ENCODE data around the gene DEFB113. TPM values are rescaled to one million over a fixed set of nuclear protein-coding genes. Genes with fewer than 3 reads are reported as not detected.

The DEFB113 gene, protein sequence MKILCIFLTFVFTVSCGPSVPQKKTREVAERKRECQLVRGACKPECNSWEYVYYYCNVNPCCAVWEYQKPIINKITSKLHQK
- total RNA-seq: not detected
- not detected for polyA plus RNA-seq

DNA sequence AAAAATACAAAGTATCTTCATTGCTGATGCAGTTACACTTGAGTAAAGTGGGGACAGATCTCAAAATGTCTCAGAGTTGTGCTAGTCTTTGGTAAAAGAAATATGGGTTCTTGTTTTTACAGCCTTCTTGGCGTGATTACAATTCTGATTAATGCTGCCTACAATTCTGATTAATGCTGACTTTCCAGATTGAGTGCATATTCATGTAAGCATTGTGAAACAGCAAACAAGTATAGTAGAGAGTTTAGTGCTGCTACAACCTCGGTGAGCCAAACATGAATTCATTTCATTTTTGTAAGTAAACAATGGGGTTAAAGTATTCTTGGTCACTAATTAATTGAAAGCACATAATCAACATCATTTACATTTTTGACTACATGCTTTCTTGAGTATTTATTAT lies at the start of gene DEFB113:
Gene DEFB113 (minus strand): TSS at position 21 of the 400 bp plus-strand sequence. CDS start 0 bp downstream, at position 21.
- Histone ChIP-seq H3K36me3 (no peaks in the 10 kb centered on the region), H3K4me1 (no peaks in the 10 kb centered on the region), H3K27ac (no peak within 1 kb of the TSS), H3K9me3 (no peaks in the 10 kb centered on the region), H3K4me3 (no peak within 1 kb of the TSS), H3K27me3 (no peaks in the 10 kb centered on the region)
- no peak for FAIRE-seq
- intact Hi-C loops (cut with DNase I): no loop called here
- no peak for ATAC-seq
- TF ChIP-seq, protein P1, sequence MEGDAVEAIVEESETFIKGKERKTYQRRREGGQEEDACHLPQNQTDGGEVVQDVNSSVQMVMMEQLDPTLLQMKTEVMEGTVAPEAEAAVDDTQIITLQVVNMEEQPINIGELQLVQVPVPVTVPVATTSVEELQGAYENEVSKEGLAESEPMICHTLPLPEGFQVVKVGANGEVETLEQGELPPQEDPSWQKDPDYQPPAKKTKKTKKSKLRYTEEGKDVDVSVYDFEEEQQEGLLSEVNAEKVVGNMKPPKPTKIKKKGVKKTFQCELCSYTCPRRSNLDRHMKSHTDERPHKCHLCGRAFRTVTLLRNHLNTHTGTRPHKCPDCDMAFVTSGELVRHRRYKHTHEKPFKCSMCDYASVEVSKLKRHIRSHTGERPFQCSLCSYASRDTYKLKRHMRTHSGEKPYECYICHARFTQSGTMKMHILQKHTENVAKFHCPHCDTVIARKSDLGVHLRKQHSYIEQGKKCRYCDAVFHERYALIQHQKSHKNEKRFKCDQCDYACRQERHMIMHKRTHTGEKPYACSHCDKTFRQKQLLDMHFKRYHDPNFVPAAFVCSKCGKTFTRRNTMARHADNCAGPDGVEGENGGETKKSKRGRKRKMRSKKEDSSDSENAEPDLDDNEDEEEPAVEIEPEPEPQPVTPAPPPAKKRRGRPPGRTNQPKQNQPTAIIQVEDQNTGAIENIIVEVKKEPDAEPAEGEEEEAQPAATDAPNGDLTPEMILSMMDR (IDR thresholded peaks at IDR 0.05): no peak
- DNase-seq: no peak
- WGBS, 2 donors: 14 to 21% methylated on average over 2 of the region's 2 CpGs

DNA sequence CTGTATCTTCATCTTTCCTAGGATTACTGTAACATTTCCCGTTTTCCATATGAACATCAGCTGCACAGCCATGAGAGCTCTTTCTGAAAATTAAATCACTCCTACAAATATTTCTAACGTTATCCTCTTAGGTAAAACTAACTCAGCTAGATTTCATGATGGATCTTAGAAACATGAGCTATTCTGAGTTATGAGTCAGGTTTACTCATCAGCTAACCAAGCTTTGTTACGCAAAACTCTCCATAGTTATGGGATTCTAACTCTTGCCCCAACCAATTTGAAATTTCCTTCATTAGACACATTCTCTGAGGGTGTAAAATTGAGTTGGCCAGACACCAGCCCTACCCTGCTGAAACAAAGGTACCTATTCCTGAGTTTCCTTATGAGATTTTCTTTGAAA lies 38.4 kb upstream of the DEFB113 start:
- Histone ChIP-seq H3K27ac (no peak overlapping the region), H3K27me3 (no peaks in the 10 kb centered on the region), H3K4me1 (no peaks in the 10 kb centered on the region), H3K9me3 (no peaks in the 10 kb centered on the region), H3K4me3 (no peak overlapping the region), H3K36me3 (no peaks in the 10 kb centered on the region)
- intact Hi-C loops (cut with DNase I): no loop called here
- WGBS, 2 donors: 58 to 74% methylated on average over 3 of the region's 3 CpGs
- ATAC-seq: no peak
- TF ChIP-seq, protein P1 (IDR thresholded peaks at IDR 0.05): no peak
- FAIRE-seq: no peak
- no peak for DNase-seq

DNA sequence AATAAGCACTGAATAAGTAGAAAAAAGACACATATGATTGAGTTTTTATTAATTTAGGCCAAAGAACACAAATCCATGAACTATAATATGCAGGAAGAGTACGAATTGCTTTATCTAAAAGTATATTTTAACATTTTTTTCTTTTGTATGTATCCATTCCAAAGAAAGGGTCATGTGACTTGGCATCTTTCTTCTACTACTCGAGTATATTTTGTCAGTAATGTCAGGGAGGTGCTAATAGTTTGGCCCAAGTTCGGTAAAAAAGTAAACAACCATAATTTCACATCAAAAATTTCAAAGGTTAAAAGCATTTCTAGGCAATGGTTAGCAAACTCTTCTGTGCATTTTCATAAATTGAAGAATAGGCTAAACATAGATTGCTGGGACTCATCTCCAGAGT lies 33.7 kb upstream of the DEFB113 start:
- intact Hi-C loops (cut with DNase I): no loop called here
- no peak overlapping the region for H3K27ac ChIP-seq
- H3K36me3 ChIP-seq: no peaks in the 10 kb centered on the region
- no peak for DNase-seq
- no peak for ATAC-seq
- H3K9me3 ChIP-seq: no peaks in the 10 kb centered on the region
- TF ChIP-seq, protein P1 (IDR thresholded peaks at IDR 0.05): no peak
- H3K27me3 ChIP-seq: peaks cover 0 to 6% (median 0%) of the 10 kb centered on the region in 4 donors
- H3K4me1 ChIP-seq: no peaks in the 10 kb centered on the region
- no peak overlapping the region for H3K4me3 ChIP-seq
- no peak for FAIRE-seq
- 30 to 54% methylated on average over 3 of the region's 3 CpGs for WGBS, 2 donors

DNA sequence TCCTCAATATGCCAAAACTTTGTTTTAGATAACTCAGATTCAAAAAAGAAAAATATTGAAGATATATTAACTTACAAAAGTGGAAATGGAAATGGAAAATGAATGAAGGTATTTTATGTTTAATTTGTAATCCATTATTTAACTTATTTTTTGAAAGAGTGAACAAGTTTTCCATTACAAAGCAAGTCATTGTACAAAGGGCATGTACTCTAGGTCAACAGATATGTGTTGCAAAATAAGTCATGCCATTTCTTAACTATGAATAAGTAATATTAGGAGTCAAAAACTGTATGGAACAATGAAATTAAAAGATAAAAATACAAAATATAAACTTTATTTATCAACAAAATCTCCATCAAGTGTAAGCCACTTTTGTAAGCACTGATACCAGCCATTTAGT lies 25.9 kb upstream of the DEFB113 start:
- DNase-seq (no peak), FAIRE-seq (no peak), ATAC-seq (no peak)
- Histone ChIP-seq H3K27me3 (peaks cover 0 to 8% (median 0%) of the 10 kb centered on the region in 4 donors), H3K9me3 (no peaks in the 10 kb centered on the region), H3K27ac (no peak overlapping the region), H3K36me3 (no peaks in the 10 kb centered on the region), H3K4me1 (no peaks in the 10 kb centered on the region), H3K4me3 (no peak overlapping the region)
- TF ChIP-seq, protein P1 (IDR thresholded peaks at IDR 0.05): no peak
- intact Hi-C loops (cut with DNase I): no loop called here

DNA sequence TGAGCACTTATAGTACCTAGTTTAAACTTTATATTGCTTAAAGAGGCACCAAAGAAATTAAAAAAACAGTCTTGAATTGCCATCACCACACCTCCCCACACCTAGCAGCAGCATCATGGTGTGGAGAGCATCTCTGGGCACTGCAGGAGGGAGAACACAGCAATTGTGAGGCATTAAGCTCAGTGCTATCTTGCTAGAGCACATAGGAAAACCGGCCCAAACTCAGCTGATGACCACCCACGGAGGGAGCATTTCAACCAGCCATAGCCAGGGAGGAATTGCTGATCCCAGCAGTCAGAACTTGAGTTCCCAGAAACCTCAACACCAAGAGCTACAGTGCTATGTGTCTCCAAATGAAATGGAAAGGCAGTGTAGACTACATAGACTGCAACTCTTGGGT lies 19.5 kb upstream of the DEFB113 start:
- DNase-seq: no peak
- FAIRE-seq: no peak
- H3K27ac ChIP-seq: no peak overlapping the region
- TF ChIP-seq, protein P1 (IDR thresholded peaks at IDR 0.05): no peak
- no peaks in the 10 kb centered on the region for H3K36me3 ChIP-seq
- peaks cover 0 to 22% (median 6%) of the 10 kb centered on the region in 4 donors for H3K27me3 ChIP-seq
- intact Hi-C loops (cut with DNase I): no loop called here
- no peaks in the 10 kb centered on the region for H3K4me1 ChIP-seq
- ATAC-seq: no peak
- WGBS, 2 donors: 52 to 57% methylated on average over 2 of the region's 2 CpGs
- no peaks in the 10 kb centered on the region for H3K9me3 ChIP-seq
- no peak overlapping the region for H3K4me3 ChIP-seq

Measured in pancreas (tissue), 10 donors.